Esophagus muscularis mucosa (tissue), 3 donors: Measurements from ENCODE around the gene FGFR2.

ENCODE experiments used
- POLR2A ChIP-seq: fragments of 450-650 bp; IDR thresholded peaks from one replicate; pipeline ENCODE4 v1.6.1; 2017; ENCODE audit warnings: antibody characterized with exemption, moderate library complexity, mild to moderate bottlenecking, low read depth
- TF ChIP-seq, protein P1 (sequence below), 3 experiments: fragments of 200-600 bp in 2 of 3; fragments of 450-650 bp in 1 of 3; sonication (generic) in 2 of 3; IDR thresholded peaks; one replicate each; pipeline ENCODE4 v1.5.1; 2017 to 2019; ENCODE audit warnings: antibody characterized with exemption in 3 of 3, mild to moderate bottlenecking in 2 of 3, moderate library complexity in 1 of 3

- TF ChIP-seq, protein P1, sequence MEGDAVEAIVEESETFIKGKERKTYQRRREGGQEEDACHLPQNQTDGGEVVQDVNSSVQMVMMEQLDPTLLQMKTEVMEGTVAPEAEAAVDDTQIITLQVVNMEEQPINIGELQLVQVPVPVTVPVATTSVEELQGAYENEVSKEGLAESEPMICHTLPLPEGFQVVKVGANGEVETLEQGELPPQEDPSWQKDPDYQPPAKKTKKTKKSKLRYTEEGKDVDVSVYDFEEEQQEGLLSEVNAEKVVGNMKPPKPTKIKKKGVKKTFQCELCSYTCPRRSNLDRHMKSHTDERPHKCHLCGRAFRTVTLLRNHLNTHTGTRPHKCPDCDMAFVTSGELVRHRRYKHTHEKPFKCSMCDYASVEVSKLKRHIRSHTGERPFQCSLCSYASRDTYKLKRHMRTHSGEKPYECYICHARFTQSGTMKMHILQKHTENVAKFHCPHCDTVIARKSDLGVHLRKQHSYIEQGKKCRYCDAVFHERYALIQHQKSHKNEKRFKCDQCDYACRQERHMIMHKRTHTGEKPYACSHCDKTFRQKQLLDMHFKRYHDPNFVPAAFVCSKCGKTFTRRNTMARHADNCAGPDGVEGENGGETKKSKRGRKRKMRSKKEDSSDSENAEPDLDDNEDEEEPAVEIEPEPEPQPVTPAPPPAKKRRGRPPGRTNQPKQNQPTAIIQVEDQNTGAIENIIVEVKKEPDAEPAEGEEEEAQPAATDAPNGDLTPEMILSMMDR (IDR thresholded peaks at IDR 0.05): no peak
- no peak for TF ChIP-seq POLR2A
Measured at GRCh38 chr10:121599947-121600346, 1.7 kb upstream of the FGFR2 start.
